ENCODE results near the gene SPOCK1. TPM values are rescaled to one million over a fixed set of nuclear protein-coding genes. Genes with fewer than 3 reads are reported as not detected.

The SPOCK1 gene
- total and polyA plus RNA-seq, 2 experiments from 2014 or later = 8.2 to 10.5 TPM

DNA sequence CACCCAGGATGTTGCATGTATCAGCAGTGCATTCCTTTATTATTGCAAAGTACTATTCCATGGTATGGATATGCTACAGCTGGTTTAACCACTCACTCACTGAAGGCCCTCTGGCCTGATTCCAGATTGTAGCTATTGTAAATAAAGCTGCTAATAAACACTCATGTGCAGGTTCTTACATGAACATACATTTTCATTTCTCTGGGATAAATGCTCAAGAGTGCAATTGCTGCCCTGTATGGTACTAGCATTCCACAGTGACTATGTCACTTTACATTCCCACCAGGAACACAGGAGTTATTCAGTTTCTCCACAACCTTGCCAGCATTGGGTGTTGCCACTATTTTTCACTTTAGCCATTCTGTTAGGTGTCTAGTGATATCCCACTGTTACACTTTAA is 267.6 kb downstream of the SPOCK1 start:
- Histone ChIP-seq H3K36me3 (ENCODE audit: insufficient read depth) (no peaks in the 10 kb centered on the region), H3K79me2 (replicated peaks; ENCODE audit: insufficient read depth) (no peaks in the 10 kb centered on the region), H3F3A (replicated peaks; ENCODE audit: low read depth) (no peaks in the 10 kb centered on the region), H3K4me1 (ENCODE audit: insufficient read depth) (no peaks in the 10 kb centered on the region), H3K4me3 (no peak overlapping the region), H2AFZ (no peak overlapping the region), H4K20me1 (replicated peaks; ENCODE audit: insufficient read depth) (no peaks in the 10 kb centered on the region), H3K4me2 (no peak overlapping the region), H3K27me3 (ENCODE audit: insufficient read depth) (no peaks in the 10 kb centered on the region), H3K9me2 (ENCODE audit: insufficient read depth) (peaks cover 5% of the 10 kb centered on the region; the same call in 1 of the 2 replicates), H3K27ac (ENCODE audit: low read depth) (no peak overlapping the region)
- no peak overlapping the region for H3K4me3 Mint-ChIP-seq
- H3K4me1 Mint-ChIP-seq = no peaks in the 10 kb centered on the region
- TF ChIP-seq ZNF114 (CRISPR knock-in tag; IDR thresholded peaks at IDR 0.05) (no peak), CREB1 (CRISPR knock-in tag; IDR thresholded peaks at IDR 0.05; ENCODE audit: low read depth) (no peak), ZNF462 (CRISPR knock-in tag; IDR thresholded peaks at IDR 0.05) (no peak), ETS1 (IDR thresholded peaks at IDR 0.05) (no peak), JUNB (IDR thresholded peaks at IDR 0.05; ENCODE audit: unreplicated experiment) (no peak), CTCF (conservative IDR thresholded peaks at IDR 0.05; ENCODE audit: low read depth in 2 of 2) (no peak), STAT1 (IDR thresholded peaks at IDR 0.05; ENCODE audit: unreplicated experiment) (no peak), EZH2phosphoT487 (IDR thresholded peaks at IDR 0.05; ENCODE audit: unreplicated experiment) (no peak)
- TF ChIP-seq, protein P1, sequence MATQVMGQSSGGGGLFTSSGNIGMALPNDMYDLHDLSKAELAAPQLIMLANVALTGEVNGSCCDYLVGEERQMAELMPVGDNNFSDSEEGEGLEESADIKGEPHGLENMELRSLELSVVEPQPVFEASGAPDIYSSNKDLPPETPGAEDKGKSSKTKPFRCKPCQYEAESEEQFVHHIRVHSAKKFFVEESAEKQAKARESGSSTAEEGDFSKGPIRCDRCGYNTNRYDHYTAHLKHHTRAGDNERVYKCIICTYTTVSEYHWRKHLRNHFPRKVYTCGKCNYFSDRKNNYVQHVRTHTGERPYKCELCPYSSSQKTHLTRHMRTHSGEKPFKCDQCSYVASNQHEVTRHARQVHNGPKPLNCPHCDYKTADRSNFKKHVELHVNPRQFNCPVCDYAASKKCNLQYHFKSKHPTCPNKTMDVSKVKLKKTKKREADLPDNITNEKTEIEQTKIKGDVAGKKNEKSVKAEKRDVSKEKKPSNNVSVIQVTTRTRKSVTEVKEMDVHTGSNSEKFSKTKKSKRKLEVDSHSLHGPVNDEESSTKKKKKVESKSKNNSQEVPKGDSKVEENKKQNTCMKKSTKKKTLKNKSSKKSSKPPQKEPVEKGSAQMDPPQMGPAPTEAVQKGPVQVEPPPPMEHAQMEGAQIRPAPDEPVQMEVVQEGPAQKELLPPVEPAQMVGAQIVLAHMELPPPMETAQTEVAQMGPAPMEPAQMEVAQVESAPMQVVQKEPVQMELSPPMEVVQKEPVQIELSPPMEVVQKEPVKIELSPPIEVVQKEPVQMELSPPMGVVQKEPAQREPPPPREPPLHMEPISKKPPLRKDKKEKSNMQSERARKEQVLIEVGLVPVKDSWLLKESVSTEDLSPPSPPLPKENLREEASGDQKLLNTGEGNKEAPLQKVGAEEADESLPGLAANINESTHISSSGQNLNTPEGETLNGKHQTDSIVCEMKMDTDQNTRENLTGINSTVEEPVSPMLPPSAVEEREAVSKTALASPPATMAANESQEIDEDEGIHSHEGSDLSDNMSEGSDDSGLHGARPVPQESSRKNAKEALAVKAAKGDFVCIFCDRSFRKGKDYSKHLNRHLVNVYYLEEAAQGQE (IDR thresholded peaks at IDR 0.05; ENCODE audit: unreplicated experiment) = no peak
- DNase-seq (ENCODE audit: low spot score) = no peak
- ATAC-seq = no peak
- peaks cover 4% of the 10 kb centered on the region; the same call in 2 of the 3 replicates for H3K9me3 Mint-ChIP-seq
- no peaks in the 10 kb centered on the region for H3K36me3 Mint-ChIP-seq (ENCODE audit: low read depth)
- no peak overlapping the region for H3K27ac Mint-ChIP-seq
- H3K27me3 Mint-ChIP-seq (ENCODE audit: insufficient read depth, low read depth, poor library complexity) = no peaks in the 10 kb centered on the region

Data from GM23338 (cell line).